Spleen (tissue), 11 donors: Measurements from ENCODE around the gene CHCT1. TPM values are rescaled to one million over a fixed set of nuclear protein-coding genes. Genes with fewer than 3 reads are reported as not detected.

Experiments used
- DNase-seq: peaks from one replicate; pipeline ENCODE4 v3.0.0-alpha.2; 2020
- H3K27ac ChIP-seq, 8 donors: fragments of 200-600 bp; sonication (generic) in 7 of 8; 1 replicate in 4 of 8; 2 replicates in 4 of 8; pipeline versions ENCODE4 v1.5.0 to v1.8.0; 2016 to 2021; ENCODE audit warnings: inconsistent platforms in 4 of 8, mild to moderate bottlenecking in 4 of 8, moderate library complexity in 1 of 8
- H3K27me3 ChIP-seq, 7 donors: fragments of 200-600 bp; sonication (generic) in 6 of 7; replicated peaks in 1 of 7; 1 replicate in 4 of 7; 2 replicates in 3 of 7; pipeline versions ENCODE4 v1.5.0 to v1.8.0; 2016 to 2021; ENCODE audit warnings: inconsistent platforms in 3 of 7, mild to moderate bottlenecking in 1 of 7
- H3K36me3 ChIP-seq, 6 donors: fragments of 200-600 bp; sonication (generic) in 5 of 6; 1 replicate in 4 of 6; 2 replicates in 2 of 6; pipeline versions ENCODE4 v1.5.0 to v1.8.0; 2016 to 2021; ENCODE audit warnings: inconsistent platforms in 2 of 6
- H3K4me1 ChIP-seq, 6 donors: fragments of 200-600 bp; sonication (generic) in 5 of 6; 1 replicate in 3 of 6; 2 replicates in 3 of 6; pipeline versions ENCODE4 v1.5.0 to v1.8.0; 2016 to 2021; ENCODE audit warnings: inconsistent platforms in 3 of 6
- H3K4me3 ChIP-seq, 8 donors: fragments of 200-600 bp; sonication (generic) in 7 of 8; 1 replicate in 4 of 8; 2 replicates in 4 of 8; pipeline versions ENCODE4 v1.5.0 to v1.8.0; 2016 to 2021; ENCODE audit warnings: inconsistent platforms in 4 of 8, mild to moderate bottlenecking in 4 of 8, moderate library complexity in 2 of 8
- H3K9me3 ChIP-seq, 8 donors: fragments of 200-600 bp; sonication (generic) in 7 of 8; 1 replicate in 4 of 8; 2 replicates in 4 of 8; pipeline versions ENCODE4 v1.5.0 to v1.8.0; 2016 to 2021; ENCODE audit warnings: inconsistent platforms in 4 of 8
- POLR2A ChIP-seq, 3 donors: fragments of 450-650 bp; IDR thresholded peaks; one replicate each; pipeline ENCODE4 v1.5.1; 2017; ENCODE audit warnings: antibody characterized with exemption in 3 of 3, mild to moderate bottlenecking in 1 of 3
- POLR2AphosphoS5 ChIP-seq, 3 donors: sonication (generic); formaldehyde crosslinking; IDR thresholded peaks; one replicate each; pipeline ENCODE4 v1.5.1; 2017; ENCODE audit warnings: antibody characterized with exemption in 3 of 3
- WGBS, 5 donors: extraction: QIAGEN DNeasy Blood & Tissue Kit in 3 of 5; methylation state at CpG; one replicate each; pipeline versions ENCODE4 v1.1.5 to v1.1.7; 2013 to 2018; 5-methylcytosine and 5-hydroxymethylcytosine counted together
- intact Hi-C: fragments of 100-400 bp; cut with DNase I; formaldehyde crosslinking; loops from one replicate; pipeline ENCODE4 v1.15.0; 2023; ENCODE audit warnings: low total_unique reads
- polyA plus RNA-seq, 3 donors: library from polyadenylated mRNA; stranded (reverse); fragments of 200-250 nt; gene quantifications; one replicate each; pipeline ENCODE4 v1.2.1, GENCODE V29; 2013
- total RNA-seq, 7 donors: library from RNA; depleted of rRNA in 3 of 7; stranded (reverse); fragments of >200 nt in 3 of 7; fragmentation: NEBNext Ultra II Directional in 4 of 7; extraction: Animal tissue kit (Norgen Biotek cat#: 25700) in 4 of 7; gene quantifications; one replicate each; pipeline versions ENCODE4 v1.1.0 to v1.2.1, GENCODE V29; 2016 to 2021
- TF ChIP-seq, protein P1 (sequence below), 11 experiments: fragments of 200-600 bp in 7 of 11; fragments of 450-650 bp in 4 of 11; sonication (generic) in 4 of 11; IDR thresholded peaks in 8 of 11; conservative IDR thresholded peaks in 3 of 11; 1 replicate in 7 of 11; 2 replicates in 4 of 11; pipeline versions ENCODE4 v1.4.0 to v1.8.0; 2016 to 2021; ENCODE audit warnings: antibody characterized with exemption in 11 of 11, inconsistent platforms in 4 of 11, mild to moderate bottlenecking in 1 of 11
- donor health status: healthy with polysubstance abuse.
- donor health status: DM: no; HTN: no; CAD: no; lungs with moderate emphysema.
- donor health status: DM: no; HTN: no; CAD: no.
- donor health status: Bipolar disorder and iron deficiency.
- donor health status: healthy.
- donor health status: DM: no; HTN: no; CAD: no.
- donor health status: DM: yes; HTN: yes; CAD: no.

CHCT1 gene
- total and polyA plus RNA-seq, 10 donors: 0.22 to 0.52 (median 0.36) TPM; not detected in 4

DNA sequence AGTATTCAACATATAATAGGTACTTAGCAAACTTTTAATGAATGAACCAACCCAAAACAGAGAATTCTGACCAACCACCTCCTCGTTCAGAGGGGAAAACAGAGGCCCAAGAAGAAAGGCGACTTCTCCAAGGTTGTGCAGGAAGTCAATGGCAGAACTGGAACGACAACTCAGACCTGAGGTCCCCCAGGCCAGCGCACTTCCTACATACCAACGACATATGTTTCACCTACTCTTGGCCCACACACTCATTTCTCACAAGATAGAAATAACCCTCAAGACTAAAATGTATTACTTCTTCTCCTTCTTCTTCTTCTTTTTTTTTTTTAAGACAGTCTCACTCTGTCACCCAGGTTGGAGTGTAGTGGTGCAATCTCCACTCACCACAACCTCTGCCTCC, 14.4 kb downstream of the CHCT1 start:
- peaks cover 0 to 11% (median 3%) of the 10 kb centered on the region in 8 donors for H3K9me3 ChIP-seq
- peaks cover 0 to 11% (median 5%) of the 10 kb centered on the region in 6 donors for H3K4me1 ChIP-seq
- no peaks in the 10 kb centered on the region for H3K36me3 ChIP-seq
- no peak overlapping the region for H3K4me3 ChIP-seq
- H3K27me3 ChIP-seq: peaks cover 0 to 7% (median 0%) of the 10 kb centered on the region in 7 donors
- no peak for TF ChIP-seq POLR2A (IDR thresholded peaks at IDR 0.05)
- intact Hi-C loops: loop anchor here (10.0 kb wide), 1 partner anchor 292 kb away; the partner anchor contains the start of gene CA4
- DNase-seq: no peak
- H3K27ac ChIP-seq: no peak overlapping the region
- WGBS, 5 donors: 44 to 64% (median 54%) methylated on average over 5 of the region's 5 CpGs

DNA sequence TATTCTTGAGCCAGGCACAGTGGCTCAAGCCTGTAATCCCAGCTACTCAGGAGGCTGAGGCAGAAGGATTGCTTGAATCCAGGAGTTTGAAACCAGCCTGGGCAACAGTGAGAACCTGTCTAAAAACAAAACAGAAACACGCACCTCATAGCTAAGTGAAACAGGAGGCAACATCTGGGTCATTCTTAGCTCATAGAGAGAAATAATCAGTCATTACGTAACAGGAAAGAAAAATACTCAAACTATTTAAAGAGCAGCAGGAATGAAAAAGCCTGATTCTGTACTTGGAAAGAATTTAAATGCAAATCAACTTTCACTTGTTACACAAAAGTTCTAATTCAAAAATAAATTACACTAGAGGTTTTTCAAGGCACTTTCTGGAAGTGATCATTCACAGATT, 17.2 kb downstream of the CHCT1 start:
- intact Hi-C loops: loop anchor here (10.0 kb wide), 1 partner anchor 295 kb away; the partner anchor contains the start of gene CA4
- Histone ChIP-seq H3K27me3 (peaks cover 0 to 7% (median 0%) of the 10 kb centered on the region in 7 donors), H3K9me3 (no peaks in the 10 kb centered on the region), H3K4me1 (peaks cover 0 to 11% (median 5%) of the 10 kb centered on the region in 6 donors), H3K4me3 (no peak overlapping the region), H3K27ac (no peak overlapping the region), H3K36me3 (peaks cover 0 to 11% (median 0%) of the 10 kb centered on the region in 6 donors)
- TF ChIP-seq, protein P1, sequence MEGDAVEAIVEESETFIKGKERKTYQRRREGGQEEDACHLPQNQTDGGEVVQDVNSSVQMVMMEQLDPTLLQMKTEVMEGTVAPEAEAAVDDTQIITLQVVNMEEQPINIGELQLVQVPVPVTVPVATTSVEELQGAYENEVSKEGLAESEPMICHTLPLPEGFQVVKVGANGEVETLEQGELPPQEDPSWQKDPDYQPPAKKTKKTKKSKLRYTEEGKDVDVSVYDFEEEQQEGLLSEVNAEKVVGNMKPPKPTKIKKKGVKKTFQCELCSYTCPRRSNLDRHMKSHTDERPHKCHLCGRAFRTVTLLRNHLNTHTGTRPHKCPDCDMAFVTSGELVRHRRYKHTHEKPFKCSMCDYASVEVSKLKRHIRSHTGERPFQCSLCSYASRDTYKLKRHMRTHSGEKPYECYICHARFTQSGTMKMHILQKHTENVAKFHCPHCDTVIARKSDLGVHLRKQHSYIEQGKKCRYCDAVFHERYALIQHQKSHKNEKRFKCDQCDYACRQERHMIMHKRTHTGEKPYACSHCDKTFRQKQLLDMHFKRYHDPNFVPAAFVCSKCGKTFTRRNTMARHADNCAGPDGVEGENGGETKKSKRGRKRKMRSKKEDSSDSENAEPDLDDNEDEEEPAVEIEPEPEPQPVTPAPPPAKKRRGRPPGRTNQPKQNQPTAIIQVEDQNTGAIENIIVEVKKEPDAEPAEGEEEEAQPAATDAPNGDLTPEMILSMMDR (IDR thresholded peaks at IDR 0.05 in 8 of 11, conservative IDR thresholded peaks at IDR 0.05 in 3 of 11): no peak
- TF ChIP-seq POLR2AphosphoS5 (IDR thresholded peaks at IDR 0.05) (no peak), POLR2A (IDR thresholded peaks at IDR 0.05) (no peak)
- DNase-seq: no peak
- WGBS, 5 donors: 24 to 44% (median 38%) methylated on average over 2 of the region's 2 CpGs

DNA sequence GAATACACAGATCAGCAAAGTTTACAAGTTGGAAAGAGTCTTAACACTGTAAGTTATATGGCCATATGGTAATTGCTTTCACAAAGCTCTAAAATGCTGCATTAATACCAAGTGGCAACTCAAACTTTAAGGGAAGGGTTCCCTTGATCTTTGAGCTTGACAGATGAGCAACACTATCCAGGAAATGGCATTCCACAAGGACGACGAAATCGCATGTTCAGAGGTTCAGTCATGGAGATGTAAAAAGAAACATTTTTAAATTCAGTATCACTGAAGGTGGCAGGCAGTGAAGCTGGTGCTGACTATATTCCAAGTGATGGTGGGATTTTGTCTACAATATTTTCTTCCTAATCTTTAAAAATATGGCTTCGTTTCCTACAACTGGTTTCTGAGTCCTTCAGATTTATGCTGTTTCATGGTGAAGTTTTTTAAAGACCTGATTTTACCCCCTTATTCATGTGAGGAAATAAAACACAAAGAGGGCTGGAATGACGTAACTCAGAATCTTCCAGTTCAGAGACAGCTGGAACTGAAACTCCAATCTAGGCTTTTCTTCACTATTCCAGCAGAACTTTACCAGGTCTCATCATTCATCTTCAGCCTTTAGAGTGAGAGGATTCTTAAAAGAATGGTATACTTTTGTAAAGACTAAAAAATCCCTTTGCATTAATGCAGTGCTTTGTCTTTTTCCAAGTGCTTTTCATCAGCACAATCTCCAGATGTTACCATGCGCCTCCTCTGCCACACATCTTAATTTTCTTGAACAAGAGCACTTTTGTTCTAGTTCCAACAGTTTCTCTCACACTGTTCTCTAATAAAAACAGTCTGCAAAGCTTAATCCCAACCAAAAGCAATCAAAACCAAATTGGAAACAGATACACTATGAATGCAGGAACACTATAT, 20.2 kb downstream of the CHCT1 start:
- Histone ChIP-seq H3K9me3 (no peaks in the 10 kb centered on the region), H3K27ac (no peak overlapping the region), H3K36me3 (peaks cover 0 to 39% (median 15%) of the 10 kb centered on the region in 6 donors), H3K4me3 (no peak overlapping the region), H3K27me3 (no peaks in the 10 kb centered on the region), H3K4me1 (peaks cover 0 to 3% (median 0%) of the 10 kb centered on the region in 6 donors)
- intact Hi-C loops: no loop called here
- 65 to 81% (median 77%) methylated on average over 6 of the region's 6 CpGs for WGBS, 5 donors
- no peak for DNase-seq
- TF ChIP-seq POLR2AphosphoS5 (IDR thresholded peaks at IDR 0.05) (no peak), POLR2A (IDR thresholded peaks at IDR 0.05) (no peak)
- TF ChIP-seq, protein P1 (IDR thresholded peaks at IDR 0.05 in 8 of 11, conservative IDR thresholded peaks at IDR 0.05 in 3 of 11): no peak

DNA sequence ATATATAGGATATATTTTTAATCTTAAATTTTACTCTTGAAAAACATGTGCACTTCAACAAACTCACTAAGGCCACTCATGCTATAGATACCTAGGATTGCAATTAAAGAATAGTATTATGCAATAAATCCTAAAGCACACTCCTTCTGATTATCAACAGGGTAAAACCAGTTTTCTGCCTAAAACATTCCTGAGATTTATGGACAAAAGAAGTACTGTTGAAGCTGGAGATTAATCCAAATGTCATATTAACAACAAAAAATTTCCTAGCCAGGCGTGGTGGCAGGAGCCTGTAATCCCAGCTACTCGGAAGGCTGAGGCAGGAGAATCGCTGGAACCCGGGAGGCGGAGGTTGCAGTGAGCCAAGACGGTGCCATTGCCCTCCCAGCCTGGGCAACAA, 21.4 kb downstream of the CHCT1 start:
- no peak overlapping the region for H3K4me3 ChIP-seq
- H3K9me3 ChIP-seq: no peaks in the 10 kb centered on the region
- no peak for DNase-seq
- no peaks in the 10 kb centered on the region for H3K27me3 ChIP-seq
- intact Hi-C loops: no loop called here
- H3K36me3 ChIP-seq: peaks cover 0 to 50% (median 22%) of the 10 kb centered on the region in 6 donors
- peaks cover 0 to 3% (median 0%) of the 10 kb centered on the region in 6 donors for H3K4me1 ChIP-seq
- H3K27ac ChIP-seq: no peak overlapping the region
- 91 to 97% (median 95%) methylated on average over 6 of the region's 6 CpGs for WGBS, 5 donors
- TF ChIP-seq POLR2A (IDR thresholded peaks at IDR 0.05) (no peak), POLR2AphosphoS5 (IDR thresholded peaks at IDR 0.05) (no peak)
- TF ChIP-seq, protein P1 (IDR thresholded peaks at IDR 0.05 in 8 of 11, conservative IDR thresholded peaks at IDR 0.05 in 3 of 11): no peak
